ENCODE data around the gene CACNA1S.

DNA sequence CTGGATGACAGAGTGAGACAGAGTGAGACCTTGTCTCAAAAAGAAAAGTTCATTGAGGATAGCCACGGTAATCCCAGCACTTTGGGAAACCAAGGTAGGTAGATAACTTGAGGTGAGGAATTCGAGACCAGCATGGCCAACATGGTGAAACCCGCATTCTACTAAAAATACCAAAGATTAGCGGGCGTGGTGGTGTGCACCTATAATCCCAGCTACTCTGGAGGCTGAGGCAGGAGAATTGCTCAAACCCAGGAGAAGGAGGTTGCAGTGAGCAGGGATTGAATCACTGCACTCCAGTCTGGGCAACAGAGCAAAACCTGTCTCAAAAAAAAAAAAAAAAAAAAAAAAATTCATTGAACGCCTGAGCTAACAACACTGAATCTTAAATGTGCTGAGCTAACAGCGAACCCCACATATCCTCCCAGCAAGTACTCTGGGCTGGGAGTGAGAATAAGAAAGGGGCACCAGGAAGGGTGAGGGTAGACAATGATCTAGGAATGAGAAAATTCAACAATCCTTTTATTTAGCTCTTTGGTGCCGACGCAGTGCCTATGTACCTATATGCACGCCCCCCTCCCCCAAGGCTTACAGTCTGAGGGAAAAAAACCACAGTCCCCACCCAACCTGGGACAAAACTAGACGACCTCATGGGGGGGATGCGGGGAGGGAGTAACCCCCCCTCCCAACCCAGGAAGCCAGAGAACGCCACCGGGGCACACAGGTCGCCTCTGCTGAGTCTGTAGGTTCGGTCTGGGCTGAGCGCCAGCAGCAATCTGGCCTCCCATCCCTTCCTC lies 1.4 kb upstream of the CACNA1S start:
- TF ChIP-seq, protein P1, sequence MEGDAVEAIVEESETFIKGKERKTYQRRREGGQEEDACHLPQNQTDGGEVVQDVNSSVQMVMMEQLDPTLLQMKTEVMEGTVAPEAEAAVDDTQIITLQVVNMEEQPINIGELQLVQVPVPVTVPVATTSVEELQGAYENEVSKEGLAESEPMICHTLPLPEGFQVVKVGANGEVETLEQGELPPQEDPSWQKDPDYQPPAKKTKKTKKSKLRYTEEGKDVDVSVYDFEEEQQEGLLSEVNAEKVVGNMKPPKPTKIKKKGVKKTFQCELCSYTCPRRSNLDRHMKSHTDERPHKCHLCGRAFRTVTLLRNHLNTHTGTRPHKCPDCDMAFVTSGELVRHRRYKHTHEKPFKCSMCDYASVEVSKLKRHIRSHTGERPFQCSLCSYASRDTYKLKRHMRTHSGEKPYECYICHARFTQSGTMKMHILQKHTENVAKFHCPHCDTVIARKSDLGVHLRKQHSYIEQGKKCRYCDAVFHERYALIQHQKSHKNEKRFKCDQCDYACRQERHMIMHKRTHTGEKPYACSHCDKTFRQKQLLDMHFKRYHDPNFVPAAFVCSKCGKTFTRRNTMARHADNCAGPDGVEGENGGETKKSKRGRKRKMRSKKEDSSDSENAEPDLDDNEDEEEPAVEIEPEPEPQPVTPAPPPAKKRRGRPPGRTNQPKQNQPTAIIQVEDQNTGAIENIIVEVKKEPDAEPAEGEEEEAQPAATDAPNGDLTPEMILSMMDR (conservative IDR thresholded peaks at IDR 0.05 in 1 of 2, IDR thresholded peaks at IDR 0.05 in 1 of 2; ENCODE audit: extremely low read depth in 1 of 2, insufficient read depth in 1 of 2, low read depth in 1 of 2, low read length in 2 of 2) = no peak
- no peak for TF ChIP-seq EZH2 (IDR thresholded peaks at IDR 0.05; ENCODE audit: borderline replicate concordance, low read length)
